Vagina (tissue), 2 donors: Measurements from ENCODE around the gene TMC7.

ENCODE experiments used
- CTCF ChIP-seq, 3 experiments: fragments of 450-650 bp in 2 of 3; fragments of 200-600 bp in 1 of 3; sonication (generic) in 1 of 3; IDR thresholded peaks; one replicate each; pipeline ENCODE4 v1.5.1; 2017 to 2019; ENCODE audit warnings: antibody characterized with exemption in 3 of 3, mild to moderate bottlenecking in 2 of 3, moderate library complexity in 2 of 3
- POLR2A ChIP-seq, 2 donors: fragments of 450-650 bp; IDR thresholded peaks; one replicate each; pipeline ENCODE4 v1.6.1; 2017; ENCODE audit warnings: antibody characterized with exemption in 2 of 2, mild to moderate bottlenecking in 2 of 2, moderate library complexity in 2 of 2

- TF ChIP-seq POLR2A (IDR thresholded peaks at IDR 0.05): no peak
- TF ChIP-seq CTCF (IDR thresholded peaks at IDR 0.05): no peak
These were observed 111.9 kb downstream of the TMC7 start for GRCh38 chr16:19095654-19096053.
